ENCODE measurements around the gene RAN. TPM values are rescaled to one million over a fixed set of nuclear protein-coding genes. Genes with fewer than 3 reads are reported as not detected.
"Not testable (repeated sequence)": the region's sequence is repeated elsewhere in the genome, so short reads cannot be mapped to it uniquely, and the experiment has no call there.

RAN gene
- total RNA-seq, 1 experiment from 2014 or later, result 897 TPM

- Histone ChIP-seq H3K27me3 (ENCODE audit: low read length) (0 out of 2 replicates have a peak, but pooled peaks cover 2% of the 10 kb centered on the region), H3K4me2 (ENCODE audit: low read depth, low read length, poor library complexity, severe bottlenecking) (no peak overlapping the region), H2AFZ (ENCODE audit: low read length) (no peak overlapping the region), H3K79me2 (ENCODE audit: low read length) (no peaks in the 10 kb centered on the region), H3K4me3 (ENCODE audit: low read length) (no peak overlapping the region), H3K9me3 (ENCODE audit: low read length) (no peaks in the 10 kb centered on the region), H3K4me1 (ENCODE audit: low read length) (no peaks in the 10 kb centered on the region), H4K20me1 (ENCODE audit: insufficient read depth, low read depth, low read length) (no peaks in the 10 kb centered on the region), H3K9ac (ENCODE audit: low read length) (no peak overlapping the region), H3K9me2 (replicated peaks; ENCODE audit: insufficient read depth, low read length) (no peaks in the 10 kb centered on the region), H3K27ac (ENCODE audit: low read length) (no peak overlapping the region), H3K36me3 (ENCODE audit: insufficient read depth, low read length) (no peaks in the 10 kb centered on the region)
- DNase-seq, result no peak
Measured at GRCh38 chr12:130858084-130858483, 13.8 kb upstream of the RAN start.

DNA sequence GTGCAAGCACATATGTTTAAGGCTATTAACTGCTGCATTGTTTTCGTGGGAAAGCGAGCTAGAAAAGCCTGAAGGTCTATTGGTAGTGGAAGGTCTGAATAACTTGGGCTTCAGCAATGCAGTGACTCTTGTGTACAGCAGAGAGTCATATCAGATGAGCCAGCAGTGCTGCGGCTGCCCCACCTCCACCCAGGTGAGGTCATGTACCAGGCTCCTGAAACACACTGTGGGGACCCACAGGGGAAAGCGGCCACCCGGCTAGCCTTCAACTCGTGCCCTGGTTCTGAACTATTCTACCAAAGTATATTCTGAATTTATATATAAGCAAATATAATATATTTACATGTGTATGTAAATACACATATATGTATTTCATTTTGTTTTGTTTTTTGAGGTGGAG lies 12.7 kb upstream of the RAN start:
- H3K4me1 ChIP-seq (ENCODE audit: low read length), result no peaks in the 10 kb centered on the region
- H3K9me3 ChIP-seq (ENCODE audit: low read length), result no peaks in the 10 kb centered on the region
- no peak overlapping the region for H3K4me2 ChIP-seq (ENCODE audit: low read depth, low read length, poor library complexity, severe bottlenecking)
- no peak overlapping the region for H2AFZ ChIP-seq (ENCODE audit: low read length)
- no peaks in the 10 kb centered on the region for H3K36me3 ChIP-seq (ENCODE audit: insufficient read depth, low read length)
- no peaks in the 10 kb centered on the region for H3K79me2 ChIP-seq (ENCODE audit: low read length)
- H3K9ac ChIP-seq (ENCODE audit: low read length), result no peak overlapping the region
- H4K20me1 ChIP-seq (ENCODE audit: insufficient read depth, low read depth, low read length), result no peaks in the 10 kb centered on the region
- no peaks in the 10 kb centered on the region for H3K9me2 ChIP-seq (replicated peaks; ENCODE audit: insufficient read depth, low read length)
- no peak overlapping the region for H3K4me3 ChIP-seq (ENCODE audit: low read length)
- H3K27me3 ChIP-seq (ENCODE audit: low read length), result 0 out of 2 replicates have a peak, but pooled peaks cover 2% of the 10 kb centered on the region
- no peak for DNase-seq
- no peak overlapping the region for H3K27ac ChIP-seq (ENCODE audit: low read length)

- H3K9me3 ChIP-seq (ENCODE audit: low read length), result no peaks in the 10 kb centered on the region
- H3K79me2 ChIP-seq (ENCODE audit: low read length), result no peaks in the 10 kb centered on the region
- no peaks in the 10 kb centered on the region for H3K9me2 ChIP-seq (replicated peaks; ENCODE audit: insufficient read depth, low read length)
- no peaks in the 10 kb centered on the region for H4K20me1 ChIP-seq (ENCODE audit: insufficient read depth, low read depth, low read length)
- H3K9ac ChIP-seq (ENCODE audit: low read length), result no peak overlapping the region
- no peak for DNase-seq
- no peak overlapping the region for H3K27ac ChIP-seq (ENCODE audit: low read length)
- H3K4me1 ChIP-seq (ENCODE audit: low read length), result no peaks in the 10 kb centered on the region
- H3K36me3 ChIP-seq (ENCODE audit: insufficient read depth, low read length), result no peaks in the 10 kb centered on the region
- no peak overlapping the region for H3K4me2 ChIP-seq (ENCODE audit: low read depth, low read length, poor library complexity, severe bottlenecking)
- H3K4me3 ChIP-seq (ENCODE audit: low read length), result no peak overlapping the region
- H3K27me3 ChIP-seq (ENCODE audit: low read length), result 0 out of 2 replicates have a peak, but pooled peaks cover 2% of the 10 kb centered on the region
- H2AFZ ChIP-seq (ENCODE audit: low read length), result no peak overlapping the region
Measured at GRCh38 chr12:130860311-130860710, 11.6 kb upstream of the RAN start.

DNA sequence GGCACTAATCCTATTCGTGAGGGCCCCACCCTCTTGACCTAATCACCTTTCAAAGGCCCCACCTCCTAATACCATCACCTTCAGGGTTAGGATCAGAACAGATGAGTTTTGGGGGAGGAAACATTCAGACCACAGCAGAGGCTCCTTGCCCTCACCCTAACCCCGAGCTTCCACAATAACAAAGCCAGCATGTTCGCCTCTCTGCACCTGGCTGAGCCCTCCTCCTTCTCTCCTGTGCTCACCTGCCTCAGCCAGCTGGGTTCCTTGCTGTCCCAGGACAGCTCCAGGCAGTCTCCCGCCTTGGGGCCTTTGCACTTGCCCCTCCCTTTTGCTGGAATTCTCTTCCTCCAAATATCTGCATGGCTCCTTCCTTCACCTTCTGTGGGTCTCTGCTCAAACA lies 9.7 kb upstream of the RAN start:
- Histone ChIP-seq H3K27me3 (ENCODE audit: low read length) (0 out of 2 replicates have a peak, but pooled peaks cover 2% of the 10 kb centered on the region), H3K9ac (ENCODE audit: low read length) (no peak overlapping the region), H3K9me3 (ENCODE audit: low read length) (no peaks in the 10 kb centered on the region), H3K9me2 (replicated peaks; ENCODE audit: insufficient read depth, low read length) (no peaks in the 10 kb centered on the region), H3K36me3 (ENCODE audit: insufficient read depth, low read length) (no peaks in the 10 kb centered on the region), H3K27ac (ENCODE audit: low read length) (no peak overlapping the region), H2AFZ (ENCODE audit: low read length) (no peak overlapping the region), H4K20me1 (ENCODE audit: insufficient read depth, low read depth, low read length) (no peaks in the 10 kb centered on the region), H3K4me3 (ENCODE audit: low read length) (no peak overlapping the region), H3K4me2 (ENCODE audit: low read depth, low read length, poor library complexity, severe bottlenecking) (no peak overlapping the region), H3K4me1 (ENCODE audit: low read length) (no peaks in the 10 kb centered on the region), H3K79me2 (ENCODE audit: low read length) (no peaks in the 10 kb centered on the region)
- no peak for DNase-seq

- not testable (repeated sequence) for H3K27ac ChIP-seq (ENCODE audit: low read length); H2AFZ ChIP-seq (ENCODE audit: low read length); H3K9me3 ChIP-seq (ENCODE audit: low read length); H3K27me3 ChIP-seq (ENCODE audit: low read length); H3K9ac ChIP-seq (ENCODE audit: low read length); H4K20me1 ChIP-seq (ENCODE audit: insufficient read depth, low read depth, low read length); H3K36me3 ChIP-seq (ENCODE audit: insufficient read depth, low read length); H3K4me2 ChIP-seq (ENCODE audit: low read depth, low read length, poor library complexity, severe bottlenecking); H3K4me3 ChIP-seq (ENCODE audit: low read length); H3K9me2 ChIP-seq (replicated peaks; ENCODE audit: insufficient read depth, low read length); H3K79me2 ChIP-seq (ENCODE audit: low read length); DNase-seq; H3K4me1 ChIP-seq (ENCODE audit: low read length)
Measured at GRCh38 chr12:130862771-130863170, 9.1 kb upstream of the RAN start.

GRCh38 chr12:130863298-130863697 lies 8.6 kb upstream of the RAN start:
- no peak for DNase-seq
- Histone ChIP-seq H3K4me2 (ENCODE audit: low read depth, low read length, poor library complexity, severe bottlenecking) (no peak overlapping the region), H3K79me2 (ENCODE audit: low read length) (no peaks in the 10 kb centered on the region), H3K9ac (ENCODE audit: low read length) (no peak overlapping the region), H3K27ac (ENCODE audit: low read length) (no peak overlapping the region), H3K4me1 (ENCODE audit: low read length) (no peaks in the 10 kb centered on the region), H2AFZ (ENCODE audit: low read length) (no peak overlapping the region), H3K4me3 (ENCODE audit: low read length) (no peak overlapping the region), H3K27me3 (ENCODE audit: low read length) (no peaks in the 10 kb centered on the region), H3K9me2 (replicated peaks; ENCODE audit: insufficient read depth, low read length) (no peaks in the 10 kb centered on the region), H3K36me3 (ENCODE audit: insufficient read depth, low read length) (no peaks in the 10 kb centered on the region), H3K9me3 (ENCODE audit: low read length) (no peaks in the 10 kb centered on the region), H4K20me1 (ENCODE audit: insufficient read depth, low read depth, low read length) (no peaks in the 10 kb centered on the region)

DNA sequence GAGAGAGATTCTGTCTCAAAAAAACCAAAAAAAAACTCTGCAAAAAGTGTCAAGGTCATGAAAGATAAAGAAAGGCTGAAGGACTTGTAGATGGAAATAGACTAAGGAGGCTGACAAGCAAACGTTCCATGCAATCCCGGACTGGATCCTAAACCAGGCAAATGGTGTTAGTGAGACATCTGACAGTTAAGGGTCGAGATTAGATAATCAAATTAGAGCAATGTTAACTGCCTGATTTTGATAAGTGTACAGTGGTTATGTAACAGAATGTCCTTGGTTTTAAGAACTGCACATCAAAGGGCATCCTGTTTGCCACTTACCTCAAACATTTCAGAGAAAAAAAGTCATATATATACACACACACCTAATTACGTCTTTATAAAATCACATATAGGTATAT lies 3.5 kb upstream of the RAN start:
- H4K20me1 ChIP-seq (ENCODE audit: insufficient read depth, low read depth, low read length), result peaks cover 3% of the 10 kb centered on the region
- H3K9me2 ChIP-seq (replicated peaks; ENCODE audit: insufficient read depth, low read length), result no peaks in the 10 kb centered on the region
- H3K9ac ChIP-seq (ENCODE audit: low read length), result no peak overlapping the region
- no peak overlapping the region for H3K4me2 ChIP-seq (ENCODE audit: low read depth, low read length, poor library complexity, severe bottlenecking)
- H2AFZ ChIP-seq (ENCODE audit: low read length), result no peak overlapping the region
- peaks cover 22% of the 10 kb centered on the region for H3K4me1 ChIP-seq (ENCODE audit: low read length)
- peaks cover 10% of the 10 kb centered on the region for H3K36me3 ChIP-seq (ENCODE audit: insufficient read depth, low read length)
- no peak overlapping the region for H3K27ac ChIP-seq (ENCODE audit: low read length)
- DNase-seq, result no peak
- peaks cover 13% of the 10 kb centered on the region for H3K79me2 ChIP-seq (ENCODE audit: low read length)
- H3K27me3 ChIP-seq (ENCODE audit: low read length), result no peaks in the 10 kb centered on the region
- no peaks in the 10 kb centered on the region for H3K9me3 ChIP-seq (ENCODE audit: low read length)
- no peak overlapping the region for H3K4me3 ChIP-seq (ENCODE audit: low read length)

DNA sequence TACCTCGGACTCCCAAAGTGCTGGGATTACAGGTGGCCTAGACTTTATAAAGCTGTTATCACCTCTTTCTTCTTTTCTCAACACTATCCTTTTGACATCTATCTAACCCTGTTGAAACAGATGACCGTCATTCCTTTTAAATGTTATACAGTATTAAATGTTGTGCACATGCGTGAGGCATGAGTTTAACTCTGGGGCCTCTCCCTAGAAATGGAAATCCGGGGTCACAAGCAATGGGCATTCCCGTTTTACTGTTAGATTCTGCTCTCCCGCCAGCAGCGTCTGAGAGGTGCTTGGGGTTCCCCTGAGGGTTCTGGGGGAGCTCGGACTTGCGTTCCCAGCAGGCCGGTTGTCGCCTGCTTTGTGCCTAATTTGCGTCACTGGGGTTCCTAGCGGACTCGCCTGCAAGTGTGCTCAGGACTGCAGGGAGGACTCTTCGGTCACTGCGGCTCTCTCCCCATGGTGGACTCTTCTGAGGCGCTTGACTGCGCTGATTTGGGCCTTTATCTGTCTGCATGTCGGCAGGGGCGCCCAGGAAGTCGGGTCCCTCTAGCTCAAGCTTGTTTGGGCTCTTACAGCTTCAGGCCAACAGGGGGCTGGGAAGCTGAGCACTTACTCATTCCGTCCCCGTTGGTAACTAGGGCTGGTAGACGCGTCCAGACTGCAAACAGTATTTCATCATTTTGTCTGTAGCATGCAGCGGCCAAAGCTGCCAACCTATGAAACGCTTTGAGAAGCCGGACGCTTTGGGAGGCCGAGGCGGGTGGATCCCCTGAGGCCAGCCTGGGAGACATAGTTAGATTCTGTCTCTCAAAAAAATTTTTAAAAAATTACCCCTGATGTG lies 1.2 kb upstream of the RAN start:
- Histone ChIP-seq H3K27me3 (ENCODE audit: low read length) (no peaks in the 10 kb centered on the region), H3K9ac (ENCODE audit: low read length) (peak overlapping the region; percentile 99), H3K4me3 (ENCODE audit: low read length) (peak overlapping the region; percentile 67), H3K4me2 (ENCODE audit: low read depth, low read length, poor library complexity, severe bottlenecking) (peak overlapping the region; percentile 89), H3K36me3 (ENCODE audit: insufficient read depth, low read length) (peaks cover 33% of the 10 kb centered on the region), H3K9me3 (ENCODE audit: low read length) (no peaks in the 10 kb centered on the region), H3K27ac (ENCODE audit: low read length) (peak overlapping the region; percentile 87), H3K4me1 (ENCODE audit: low read length) (peaks cover 33% of the 10 kb centered on the region), H2AFZ (ENCODE audit: low read length) (peak overlapping the region; percentile 78), H3K9me2 (replicated peaks; ENCODE audit: insufficient read depth, low read length) (no peaks in the 10 kb centered on the region), H3K79me2 (ENCODE audit: low read length) (peaks cover 15% of the 10 kb centered on the region), H4K20me1 (ENCODE audit: insufficient read depth, low read depth, low read length) (peaks cover 21% of the 10 kb centered on the region)
- peak; percentile 94 for DNase-seq
